Gastrocnemius medialis (tissue), 4 donors: ENCODE results near the gene DPYSL4. TPM values are rescaled to one million over a fixed set of nuclear protein-coding genes. Genes with fewer than 3 reads are reported as not detected.

ENCODE experiments used
- ATAC-seq, 2 donors: fragments of 150-250 bp; one replicate each; pipeline ENCODE4 v1.9.1; 2016
- DNase-seq, 2 donors: peaks; one replicate each; pipeline ENCODE4 v3.0.0-alpha.2; 2019
- H3K27ac ChIP-seq, 4 donors: fragments of 200-600 bp; sonication (generic); 1 replicate in 1 of 4; 2 replicates in 3 of 4; pipeline ENCODE4 v1.5.1; 2016 to 2018; ENCODE audit warnings: mild to moderate bottlenecking in 2 of 4, moderate library complexity in 1 of 4
- H3K27me3 ChIP-seq, 3 donors: fragments of 200-600 bp; sonication (generic) in 2 of 3; 1 replicate in 1 of 3; 2 replicates in 2 of 3; pipeline versions ENCODE4 v1.5.1 to v1.6.0; 2016 to 2019; ENCODE audit warnings: mild to moderate bottlenecking in 1 of 3, moderate library complexity in 1 of 3
- H3K36me3 ChIP-seq, 2 donors: fragments of 200-600 bp; sonication (generic) in 1 of 2; one replicate each; pipeline ENCODE4 v1.5.1; 2017 to 2018
- H3K4me1 ChIP-seq, 2 donors: fragments of 200-600 bp; sonication (generic) in 1 of 2; one replicate each; pipeline ENCODE4 v1.5.1; 2016 to 2017; ENCODE audit warnings: mild to moderate bottlenecking in 2 of 2
- H3K4me3 ChIP-seq, 4 donors: fragments of 200-600 bp; sonication (generic) in 3 of 4; 1 replicate in 1 of 4; 2 replicates in 3 of 4; pipeline ENCODE4 v1.5.1; 2016 to 2019; ENCODE audit warnings: mild to moderate bottlenecking in 2 of 4
- H3K9me3 ChIP-seq, 3 donors: fragments of 200-600 bp; sonication (generic) in 2 of 3; 1 replicate in 1 of 3; 2 replicates in 2 of 3; pipeline ENCODE4 v1.5.1; 2016 to 2019
- CTCF ChIP-seq, 5 experiments: fragments of 450-650 bp in 3 of 5; fragments of 200-600 bp in 2 of 5; sonication (generic) in 2 of 5; IDR thresholded peaks in 4 of 5; conservative IDR thresholded peaks in 1 of 5; 1 replicate in 4 of 5; 2 replicates in 1 of 5; pipeline ENCODE4 v1.5.1; 2016 to 2019; ENCODE audit warnings: antibody characterized with exemption in 5 of 5, mild to moderate bottlenecking in 3 of 5, moderate library complexity in 3 of 5
- POLR2A ChIP-seq, 2 donors: fragments of 450-650 bp; IDR thresholded peaks; one replicate each; pipeline ENCODE4 v1.6.1; 2017; ENCODE audit warnings: antibody characterized with exemption in 2 of 2, mild to moderate bottlenecking in 2 of 2, moderate library complexity in 2 of 2
- in situ Hi-C, 4 donors: fragments of 200-750 bp; cut with MboI; loops; one replicate each; pipeline versions ENCODE4 v1.15.0 to v1.8.0; 2017; ENCODE audit warnings: low sequenced_read_pairs in 4 of 4
- intact Hi-C: fragments of 100-400 bp; cut with DNase I; formaldehyde crosslinking; loops from one replicate; pipeline ENCODE4 v1.15.1; 2023; ENCODE audit warnings: low total_unique reads
- total RNA-seq, 4 donors: library from RNA; depleted of rRNA; stranded (reverse); fragments of >200 nt; gene quantifications; one replicate each; pipeline versions ENCODE4 v1.1.0 to v1.2.3, GENCODE V29; 2016

DPYSL4 gene
- total RNA-seq, 4 donors from 2014 or later: 0.29 to 1.3 (median 0.46) TPM

DNA sequence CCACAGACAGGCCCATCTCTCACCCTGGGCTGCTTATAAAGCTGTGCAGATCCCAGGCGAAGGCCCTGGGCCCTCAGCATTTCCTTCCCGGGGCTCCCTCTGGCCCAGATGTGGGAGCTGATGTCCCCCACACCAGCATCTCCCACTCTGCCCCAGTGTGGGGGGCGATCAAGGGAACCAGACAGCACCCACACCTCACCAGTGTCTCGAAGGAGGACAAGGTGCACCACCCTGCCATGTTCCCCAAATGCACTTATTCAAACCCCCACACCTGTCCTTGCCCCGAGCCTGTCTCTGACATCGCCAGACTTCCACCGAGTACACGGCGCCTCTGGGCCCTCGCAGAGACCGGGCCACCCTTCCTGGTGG lies 19.6 kb downstream of the DPYSL4 start:
- Histone ChIP-seq H3K4me1 (no peaks in the 10 kb centered on the region), H3K36me3 (no peaks in the 10 kb centered on the region), H3K27ac (no peak overlapping the region), H3K27me3 (no peaks in the 10 kb centered on the region), H3K4me3 (no peak overlapping the region), H3K9me3 (no peaks in the 10 kb centered on the region)
- in situ Hi-C loops: loop anchor here in 1 of 4 donors (25.0 kb wide), 1 partner anchor 256 kb away; no protein-coding TSS in a partner anchor
- no peak for DNase-seq
- TF ChIP-seq POLR2A (IDR thresholded peaks at IDR 0.05) (no peak), CTCF (IDR thresholded peaks at IDR 0.05 in 4 of 5, conservative IDR thresholded peaks at IDR 0.05 in 1 of 5) (no peak)
- intact Hi-C loops: no loop called here
- ATAC-seq: no peak

- Histone ChIP-seq H3K27me3 (no peaks in the 10 kb centered on the region), H3K4me3 (no peak overlapping the region), H3K4me1 (no peaks in the 10 kb centered on the region), H3K9me3 (no peaks in the 10 kb centered on the region), H3K36me3 (no peaks in the 10 kb centered on the region), H3K27ac (no peak overlapping the region)
- ATAC-seq (no peak), DNase-seq (no peak)
- intact Hi-C loops (no loop called here), in situ Hi-C loops (loop anchor here in 1 of 4 donors (25.0 kb wide), 1 partner anchor 255 kb away; no protein-coding TSS in a partner anchor)
- no peak for TF ChIP-seq CTCF (IDR thresholded peaks at IDR 0.05 in 4 of 5, conservative IDR thresholded peaks at IDR 0.05 in 1 of 5)
- no peak for TF ChIP-seq POLR2A (IDR thresholded peaks at IDR 0.05)
Measured at GRCh38 chr10:132206806-132207535, 20.2 kb downstream of the DPYSL4 start.

DNA sequence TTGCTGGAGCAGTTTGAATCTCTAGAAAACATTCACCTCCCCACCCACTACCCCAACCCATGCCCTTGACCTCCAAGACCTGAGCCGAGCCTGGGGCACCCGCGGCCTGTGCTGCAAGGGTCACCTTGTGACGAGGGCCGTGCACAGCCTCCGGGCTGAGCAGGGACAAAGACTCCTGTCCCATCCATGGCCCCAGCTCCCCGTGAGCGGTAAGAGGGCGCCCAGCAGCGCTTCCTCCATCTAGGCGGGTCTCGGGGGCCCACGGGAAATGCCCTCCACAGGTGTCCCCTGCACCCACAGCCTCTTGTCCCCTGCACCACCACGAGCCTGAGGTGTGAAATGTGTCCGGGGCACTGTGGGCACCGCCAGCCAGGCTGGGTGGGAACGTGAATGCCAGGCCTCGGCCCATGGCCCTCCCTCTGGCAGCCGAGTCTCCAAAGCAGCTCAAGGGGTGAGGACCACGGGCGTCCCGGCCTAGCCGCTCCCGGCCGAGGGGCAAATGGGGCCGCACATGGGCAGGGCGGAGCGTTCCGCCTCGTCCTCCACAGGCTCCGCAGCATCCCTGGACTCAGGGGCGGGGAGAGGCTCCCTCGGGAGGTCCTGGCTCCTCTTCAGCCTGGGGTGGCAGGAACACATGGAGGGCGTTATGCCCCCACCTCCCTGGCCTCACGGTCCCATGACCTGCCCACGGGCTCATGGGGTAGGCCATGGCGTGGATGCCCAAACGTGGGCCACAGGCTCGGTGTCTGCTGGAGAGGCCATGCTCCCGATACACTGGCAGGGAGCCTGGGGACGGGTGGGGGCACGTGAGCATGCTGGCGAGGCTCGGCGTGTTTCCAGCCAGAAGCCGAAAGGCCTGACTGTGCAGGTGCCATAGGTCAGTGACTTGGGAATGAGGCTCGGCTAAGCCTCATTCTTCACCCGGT lies 21.1 kb downstream of the DPYSL4 start:
- Histone ChIP-seq H3K27me3 (no peaks in the 10 kb centered on the region), H3K4me1 (no peaks in the 10 kb centered on the region), H3K4me3 (no peak overlapping the region), H3K9me3 (no peaks in the 10 kb centered on the region), H3K27ac (no peak overlapping the region), H3K36me3 (no peaks in the 10 kb centered on the region)
- in situ Hi-C loops: loop anchor here in 1 of 4 donors (25.0 kb wide), 1 partner anchor 255 kb away; no protein-coding TSS in a partner anchor
- intact Hi-C loops: no loop called here
- no peak for ATAC-seq
- TF ChIP-seq CTCF (IDR thresholded peaks at IDR 0.05 in 4 of 5, conservative IDR thresholded peaks at IDR 0.05 in 1 of 5) (no peak), POLR2A (IDR thresholded peaks at IDR 0.05) (no peak)
- DNase-seq: no peak

DNA sequence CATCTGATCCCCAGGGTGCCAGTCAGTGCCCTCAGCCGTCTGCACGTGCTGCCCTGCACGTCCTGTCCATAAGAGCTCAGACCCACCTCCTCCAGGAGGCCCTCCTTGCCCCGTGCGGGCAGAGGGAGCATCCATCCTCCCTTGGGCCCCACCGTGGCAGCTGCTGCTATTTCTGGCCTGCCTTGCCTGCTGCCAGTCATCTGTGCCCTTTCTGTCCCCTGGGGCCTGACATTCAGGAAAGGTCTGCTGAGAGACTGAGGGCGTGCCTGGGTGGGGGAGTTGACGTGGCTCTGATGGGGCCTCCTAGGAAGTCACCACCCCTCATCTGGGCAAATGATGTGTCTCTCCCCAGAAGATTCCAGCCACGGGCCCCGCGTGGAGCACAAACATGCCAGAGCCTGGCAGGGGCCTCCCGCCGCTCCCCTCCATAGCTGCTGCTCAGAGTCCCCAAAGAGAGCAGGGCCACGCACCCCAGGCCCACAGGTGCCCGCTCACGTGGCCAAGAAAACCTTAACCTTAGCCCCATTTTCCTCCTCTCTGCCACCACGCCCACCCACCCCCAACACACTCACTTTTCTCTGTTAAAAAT lies 21.8 kb downstream of the DPYSL4 start:
- H3K36me3 ChIP-seq: no peaks in the 10 kb centered on the region
- intact Hi-C loops (no loop called here), in situ Hi-C loops (loop anchor here in 1 of 4 donors (25.0 kb wide), 1 partner anchor 254 kb away; no protein-coding TSS in a partner anchor)
- no peaks in the 10 kb centered on the region for H3K4me1 ChIP-seq
- no peaks in the 10 kb centered on the region for H3K9me3 ChIP-seq
- no peak for DNase-seq
- H3K27ac ChIP-seq: no peak overlapping the region
- no peak for ATAC-seq
- TF ChIP-seq POLR2A (IDR thresholded peaks at IDR 0.05) (no peak), CTCF (IDR thresholded peaks at IDR 0.05 in 4 of 5, conservative IDR thresholded peaks at IDR 0.05 in 1 of 5) (no peak)
- no peak overlapping the region for H3K4me3 ChIP-seq
- H3K27me3 ChIP-seq: no peaks in the 10 kb centered on the region
